ENCODE measurements around the gene AGBL1.

The AGBL1 gene

GRCh38 chr15:86163816-86164215, 84.1 kb downstream of the AGBL1 start:
- DNase-seq (ENCODE audit: low read depth) = no peak

GRCh38 chr15:86164232-86164898, 84.7 kb downstream of the AGBL1 start:
- DNase-seq (ENCODE audit: low read depth) = no peak

GRCh38 chr15:86165265-86166211, 85.9 kb downstream of the AGBL1 start:
- no peak for DNase-seq (ENCODE audit: low read depth)

- DNase-seq (ENCODE audit: low read depth) = no peak
These were observed 88.2 kb downstream of the AGBL1 start for GRCh38 chr15:86167841-86168240.

- DNase-seq (ENCODE audit: low read depth) = no peak
These were observed 99.2 kb downstream of the AGBL1 start for GRCh38 chr15:86178845-86179244.

- no peak for DNase-seq (ENCODE audit: low read depth)
These were observed 104.2 kb downstream of the AGBL1 start for GRCh38 chr15:86183596-86184491.

GRCh38 chr15:86193716-86194380, 114.2 kb downstream of the AGBL1 start:
- DNase-seq (ENCODE audit: low read depth) = no peak

- no peak for DNase-seq (ENCODE audit: low read depth)
These were observed 118.1 kb downstream of the AGBL1 start for GRCh38 chr15:86197770-86198169.

- DNase-seq (ENCODE audit: low read depth) = no peak
These were observed 119.9 kb downstream of the AGBL1 start for GRCh38 chr15:86199467-86200145.

GRCh38 chr15:86201313-86202008, 121.8 kb downstream of the AGBL1 start:
- no peak for DNase-seq (ENCODE audit: low read depth)

- DNase-seq (ENCODE audit: low read depth) = no peak
These were observed 123.8 kb downstream of the AGBL1 start for GRCh38 chr15:86203462-86203861.

GRCh38 chr15:86205096-86205495, 125.4 kb downstream of the AGBL1 start:
- DNase-seq (ENCODE audit: low read depth) = no peak

- no peak for DNase-seq (ENCODE audit: low read depth)
These were observed 133.7 kb downstream of the AGBL1 start for GRCh38 chr15:86213420-86213819.

GRCh38 chr15:86213888-86214287, 134.2 kb downstream of the AGBL1 start:
- no peak for DNase-seq (ENCODE audit: low read depth)

- no peak for DNase-seq (ENCODE audit: low read depth)
These were observed 141.4 kb downstream of the AGBL1 start for GRCh38 chr15:86221119-86221518.

GRCh38 chr15:86229306-86229705, 149.6 kb downstream of the AGBL1 start:
- DNase-seq (ENCODE audit: low read depth) = no peak

- no peak for DNase-seq (ENCODE audit: low read depth)
These were observed 150.3 kb downstream of the AGBL1 start for GRCh38 chr15:86229936-86230335.

GRCh38 chr15:86231864-86232721, 152.4 kb downstream of the AGBL1 start:
- no peak for DNase-seq (ENCODE audit: low read depth)

- no peak for DNase-seq (ENCODE audit: low read depth)
These were observed 156.0 kb downstream of the AGBL1 start for GRCh38 chr15:86235667-86236066.

Measured in fibroblast of the conjunctiva (primary cell).